HG03039 (cell line): ENCODE measurements around the gene HEG1.

Experiments
- ATAC-seq: cut with Tn5 transposase; IDR thresholded peaks from one replicate; pipeline ENCODE4 v1.9.1; 2021; ENCODE audit warnings: mild to moderate bottlenecking, moderate library complexity; ENCODE audit not compliant: unreplicated experiment

HEG1 gene

GRCh38 chr3:124993466-124993865 is 62.3 kb downstream of the HEG1 start:
- no peak for ATAC-seq

GRCh38 chr3:124992041-124992440 is 63.8 kb downstream of the HEG1 start:
- ATAC-seq = no peak

GRCh38 chr3:124986192-124987143 is 69.3 kb downstream of the HEG1 start:
- no peak for ATAC-seq

- ATAC-seq = no peak
Observed at GRCh38 chr3:124985349-124985748, 70.4 kb downstream of the HEG1 start.

GRCh38 chr3:124984754-124985153 is 71.0 kb downstream of the HEG1 start:
- no peak for ATAC-seq

- ATAC-seq = no peak
Observed at GRCh38 chr3:124982855-124983254, 72.9 kb downstream of the HEG1 start.

- ATAC-seq = no peak
Observed at GRCh38 chr3:124981472-124981871, 74.3 kb downstream of the HEG1 start.

GRCh38 chr3:124978627-124979026 is 77.2 kb downstream of the HEG1 start:
- no peak for ATAC-seq

GRCh38 chr3:124976383-124976782 is 79.4 kb downstream of the HEG1 start:
- no peak for ATAC-seq

- ATAC-seq = no peak
Observed at GRCh38 chr3:124974691-124975090, 81.1 kb downstream of the HEG1 start.

- no peak for ATAC-seq
Observed at GRCh38 chr3:124973290-124973689, 82.5 kb downstream of the HEG1 start.

GRCh38 chr3:124972457-124972856 is 83.3 kb downstream of the HEG1 start:
- ATAC-seq = no peak

- no peak for ATAC-seq
Observed at GRCh38 chr3:124969963-124970722, 85.7 kb downstream of the HEG1 start.

- ATAC-seq = no peak
Observed at GRCh38 chr3:124969190-124969589, 86.6 kb downstream of the HEG1 start.

- ATAC-seq = no peak
Observed at GRCh38 chr3:124967964-124968363, 87.8 kb downstream of the HEG1 start.

GRCh38 chr3:124966521-124967445 is 89.0 kb downstream of the HEG1 start:
- ATAC-seq = no peak

GRCh38 chr3:124965413-124965812 is 90.4 kb downstream of the HEG1 start:
- no peak for ATAC-seq

GRCh38 chr3:124964387-124964786 is 91.4 kb downstream of the HEG1 start:
- no peak for ATAC-seq

GRCh38 chr3:124963755-124964154 is 92.0 kb downstream of the HEG1 start:
- no peak for ATAC-seq

- ATAC-seq = no peak
Observed at GRCh38 chr3:124962403-124962940, 93.3 kb downstream of the HEG1 start.

GRCh38 chr3:124960698-124961097 is 95.1 kb downstream of the HEG1 start:
- ATAC-seq = no peak
